ENCODE measurements around the gene SNRPD1. TPM values are rescaled to one million over a fixed set of nuclear protein-coding genes. Genes with fewer than 3 reads are reported as not detected.

SNRPD1 gene
- total and polyA plus RNA-seq, 7 experiments from 2014 or later, result 21.9 to 96.7 (median 27.3) TPM

DNA sequence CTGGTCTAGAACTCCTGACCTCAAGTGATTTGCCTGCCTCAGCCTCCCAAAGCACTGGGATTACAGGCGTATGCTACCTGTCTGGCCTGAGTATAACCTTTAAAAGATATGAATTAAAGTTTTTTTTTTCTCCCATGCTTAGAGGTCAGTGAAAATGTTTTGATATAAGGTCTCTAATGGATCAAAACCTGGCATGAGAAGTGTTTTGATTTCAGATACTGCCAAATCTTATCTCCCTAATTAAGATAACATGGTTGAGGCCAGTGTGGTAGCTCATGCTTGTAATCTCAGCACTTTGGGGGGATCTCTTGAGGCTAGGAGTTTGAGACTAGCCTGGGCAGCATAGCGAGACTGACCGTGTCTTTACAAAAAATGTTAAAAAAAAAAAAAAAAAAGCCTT is 41.2 kb downstream of the SNRPD1 start:
- Mint-ChIP-seq H3K4me1 (peaks cover 0 to 3% (median 0%) of the 10 kb centered on the region in 7 donors), H3K27me3 (no peaks in the 10 kb centered on the region), H3K9me3 (no peaks in the 10 kb centered on the region), H3K36me3 (peaks cover 5 to 33% (median 25%) of the 10 kb centered on the region in 5 donors), H3K27ac (no peak overlapping the region), H3K4me3 (no peak overlapping the region)
- Histone ChIP-seq H3K4me1 (ENCODE audit: control insufficient read depth in 2 of 2, insufficient read depth in 2 of 2, low read length in 2 of 2) (no peaks in the 10 kb centered on the region), H3K4me3 (ENCODE audit: low read length) (no peak overlapping the region), H3K27me3 (ENCODE audit: control insufficient read depth in 2 of 2, insufficient read depth in 2 of 2, low read length in 2 of 2) (no peaks in the 10 kb centered on the region), H3K9me3 (ENCODE audit: control insufficient read depth in 2 of 3, low read length in 3 of 3) (no peaks in the 10 kb centered on the region), H3K27ac (ENCODE audit: low read depth, low read length) (no peak overlapping the region), H3K36me3 (ENCODE audit: control insufficient read depth in 2 of 3, insufficient read depth in 3 of 3, low read length in 3 of 3) (peaks cover 0 to 14% (median 0%) of the 10 kb centered on the region in 3 experiments)
- no peak for DNase-seq
- intact Hi-C loops (cut with micrococcal nuclease), result loop anchor here in 1 of 2 donors (10.0 kb wide), 1 partner anchor 51 kb away; the partner anchor contains the start of gene ABHD3
- CTCF ChIA-PET, result no interaction called here
- no peak for ATAC-seq
- POLR2A ChIA-PET, result interaction anchor here (0.6 to 0.7 kb wide), 3 partner anchors 22 to 542 kb away, joined by 3 to 4 read pairs (median 3); partner anchors contain the start of gene ROCK1

GRCh38 chr18:21656402-21656801 is 44.3 kb downstream of the SNRPD1 start:
- ChIA-PET CTCF (no interaction called here), POLR2A (no interaction called here)
- intact Hi-C loops (cut with micrococcal nuclease), result loop anchor here in 1 of 2 donors (10.0 kb wide), 1 partner anchor 48 kb away; the partner anchor contains the start of gene ABHD3
- Mint-ChIP-seq H3K4me3 (no peak overlapping the region), H3K36me3 (peaks cover 5 to 37% (median 25%) of the 10 kb centered on the region in 5 donors), H3K9me3 (no peaks in the 10 kb centered on the region), H3K27me3 (no peaks in the 10 kb centered on the region), H3K27ac (peak overlapping the region in 3 of 9 donors; percentile 9 to 65 (median 33)), H3K4me1 (peaks cover 0 to 3% (median 0%) of the 10 kb centered on the region in 7 donors)
- H3K27me3 ChIP-seq (ENCODE audit: control insufficient read depth in 2 of 2, insufficient read depth in 2 of 2, low read length in 2 of 2), result no peaks in the 10 kb centered on the region
- no peaks in the 10 kb centered on the region for H3K9me3 ChIP-seq (ENCODE audit: control insufficient read depth in 2 of 3, low read length in 3 of 3)
- H3K27ac ChIP-seq (ENCODE audit: low read depth, low read length), result no peak overlapping the region
- H3K4me1 ChIP-seq (ENCODE audit: control insufficient read depth in 2 of 2, insufficient read depth in 2 of 2, low read length in 2 of 2), result no peaks in the 10 kb centered on the region
- peaks cover 0 to 17% (median 0%) of the 10 kb centered on the region in 3 experiments for H3K36me3 ChIP-seq (ENCODE audit: control insufficient read depth in 2 of 3, insufficient read depth in 3 of 3, low read length in 3 of 3)
- no peak overlapping the region for H3K4me3 ChIP-seq (ENCODE audit: low read length)
- ATAC-seq (no peak), DNase-seq (no peak)

- Mint-ChIP-seq H3K4me1 (peaks cover 0 to 3% (median 0%) of the 10 kb centered on the region in 7 donors), H3K27me3 (no peaks in the 10 kb centered on the region), H3K27ac (peak overlapping the region in 3 of 9 donors; percentile 25 to 60 (median 41)), H3K4me3 (no peak overlapping the region), H3K36me3 (peaks cover 0 to 38% (median 16%) of the 10 kb centered on the region in 5 donors), H3K9me3 (no peaks in the 10 kb centered on the region)
- Histone ChIP-seq H3K9me3 (ENCODE audit: control insufficient read depth in 2 of 3, low read length in 3 of 3) (no peaks in the 10 kb centered on the region), H3K27ac (ENCODE audit: low read depth, low read length) (no peak overlapping the region), H3K4me1 (ENCODE audit: control insufficient read depth in 2 of 2, insufficient read depth in 2 of 2, low read length in 2 of 2) (no peaks in the 10 kb centered on the region), H3K36me3 (ENCODE audit: control insufficient read depth in 2 of 3, insufficient read depth in 3 of 3, low read length in 3 of 3) (peaks cover 0 to 24% (median 0%) of the 10 kb centered on the region in 3 experiments), H3K4me3 (ENCODE audit: low read length) (no peak overlapping the region), H3K27me3 (ENCODE audit: control insufficient read depth in 2 of 2, insufficient read depth in 2 of 2, low read length in 2 of 2) (no peaks in the 10 kb centered on the region)
- intact Hi-C loops (cut with micrococcal nuclease), result no loop called here
- ChIA-PET POLR2A (no interaction called here), CTCF (no interaction called here)
- ATAC-seq (no peak), DNase-seq (no peak)
These were observed 48.0 kb downstream of the SNRPD1 start for GRCh38 chr18:21660078-21660477.

GRCh38 chr18:21662581-21662980 is 50.5 kb downstream of the SNRPD1 start:
- Histone ChIP-seq H3K9me3 (ENCODE audit: control insufficient read depth in 2 of 3, low read length in 3 of 3) (no peaks in the 10 kb centered on the region), H3K4me1 (ENCODE audit: control insufficient read depth in 2 of 2, insufficient read depth in 2 of 2, low read length in 2 of 2) (no peaks in the 10 kb centered on the region), H3K4me3 (ENCODE audit: low read length) (no peak overlapping the region), H3K36me3 (ENCODE audit: control insufficient read depth in 2 of 3, insufficient read depth in 3 of 3, low read length in 3 of 3) (peaks cover 0 to 19% (median 0%) of the 10 kb centered on the region in 3 experiments), H3K27me3 (ENCODE audit: control insufficient read depth in 2 of 2, insufficient read depth in 2 of 2, low read length in 2 of 2) (no peaks in the 10 kb centered on the region), H3K27ac (ENCODE audit: low read depth, low read length) (no peak overlapping the region)
- ATAC-seq (no peak), DNase-seq (no peak)
- no peak overlapping the region for H3K27ac Mint-ChIP-seq
- intact Hi-C loops (cut with micrococcal nuclease), result no loop called here
- ChIA-PET POLR2A (interaction anchor here (1.5 kb wide), 1 partner anchor 10 kb away, joined by 3 read pairs; no protein-coding TSS in a partner anchor), CTCF (no interaction called here)
- H3K9me3 Mint-ChIP-seq, result no peaks in the 10 kb centered on the region
- no peaks in the 10 kb centered on the region for H3K27me3 Mint-ChIP-seq
- H3K4me3 Mint-ChIP-seq, result no peak overlapping the region
- H3K4me1 Mint-ChIP-seq, result no peaks in the 10 kb centered on the region
- H3K36me3 Mint-ChIP-seq, result peaks cover 0 to 27% (median 11%) of the 10 kb centered on the region in 5 donors

GRCh38 chr18:21663578-21663977 is 51.5 kb downstream of the SNRPD1 start:
- Mint-ChIP-seq H3K27ac (no peak overlapping the region), H3K4me3 (no peak overlapping the region), H3K4me1 (no peaks in the 10 kb centered on the region), H3K36me3 (peaks cover 0 to 27% (median 11%) of the 10 kb centered on the region in 5 donors), H3K27me3 (no peaks in the 10 kb centered on the region), H3K9me3 (no peaks in the 10 kb centered on the region)
- no peak overlapping the region for H3K27ac ChIP-seq (ENCODE audit: low read depth, low read length)
- no peaks in the 10 kb centered on the region for H3K9me3 ChIP-seq (ENCODE audit: control insufficient read depth in 2 of 3, low read length in 3 of 3)
- H3K36me3 ChIP-seq (ENCODE audit: control insufficient read depth in 2 of 3, insufficient read depth in 3 of 3, low read length in 3 of 3), result peaks cover 0 to 19% (median 0%) of the 10 kb centered on the region in 3 experiments
- ATAC-seq (no peak), DNase-seq (no peak)
- no peaks in the 10 kb centered on the region for H3K4me1 ChIP-seq (ENCODE audit: control insufficient read depth in 2 of 2, insufficient read depth in 2 of 2, low read length in 2 of 2)
- CTCF ChIA-PET, result no interaction called here
- no peaks in the 10 kb centered on the region for H3K27me3 ChIP-seq (ENCODE audit: control insufficient read depth in 2 of 2, insufficient read depth in 2 of 2, low read length in 2 of 2)
- intact Hi-C loops (cut with micrococcal nuclease), result no loop called here
- POLR2A ChIA-PET, result interaction anchor here (1.5 kb wide), 1 partner anchor 11 kb away, joined by 3 read pairs; no protein-coding TSS in a partner anchor
- H3K4me3 ChIP-seq (ENCODE audit: low read length), result no peak overlapping the region

DNA sequence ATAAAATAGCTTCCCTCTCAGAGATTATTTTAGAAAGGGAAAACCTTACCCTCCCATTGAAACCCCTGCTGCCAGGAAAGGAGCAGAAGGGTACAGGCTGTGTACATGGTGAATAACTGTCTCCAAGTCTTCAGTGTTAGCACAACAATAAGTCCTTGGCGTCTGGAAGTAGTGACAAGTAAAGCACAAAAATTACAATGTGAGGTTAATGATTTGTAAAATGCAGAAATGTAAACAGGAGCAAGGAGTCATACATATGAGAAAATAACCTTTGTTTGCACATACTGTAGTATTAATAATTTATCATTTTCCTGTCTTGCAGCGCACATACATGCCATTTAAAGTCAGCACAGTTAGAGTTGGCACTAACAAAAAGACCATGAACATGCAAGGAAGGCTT is 52.0 kb downstream of the SNRPD1 start:
- H3K27ac ChIP-seq (ENCODE audit: low read depth, low read length), result no peak overlapping the region
- no peaks in the 10 kb centered on the region for H3K9me3 ChIP-seq (ENCODE audit: control insufficient read depth in 2 of 3, low read length in 3 of 3)
- H3K36me3 ChIP-seq (ENCODE audit: control insufficient read depth in 2 of 3, insufficient read depth in 3 of 3, low read length in 3 of 3), result peaks cover 0 to 18% (median 0%) of the 10 kb centered on the region in 3 experiments
- H3K27me3 ChIP-seq (ENCODE audit: control insufficient read depth in 2 of 2, insufficient read depth in 2 of 2, low read length in 2 of 2), result no peaks in the 10 kb centered on the region
- H3K9me3 Mint-ChIP-seq, result no peaks in the 10 kb centered on the region
- H3K4me3 ChIP-seq (ENCODE audit: low read length), result no peak overlapping the region
- ChIA-PET CTCF (no interaction called here), POLR2A (interaction anchor here (1.5 kb wide), 1 partner anchor 12 kb away, joined by 3 read pairs; no protein-coding TSS in a partner anchor)
- H3K27me3 Mint-ChIP-seq, result no peaks in the 10 kb centered on the region
- H3K4me1 ChIP-seq (ENCODE audit: control insufficient read depth in 2 of 2, insufficient read depth in 2 of 2, low read length in 2 of 2), result no peaks in the 10 kb centered on the region
- DNase-seq, result no peak
- intact Hi-C loops (cut with micrococcal nuclease), result no loop called here
- H3K27ac Mint-ChIP-seq, result no peak overlapping the region
- peaks cover 0 to 27% (median 11%) of the 10 kb centered on the region in 5 donors for H3K36me3 Mint-ChIP-seq
- H3K4me3 Mint-ChIP-seq, result no peak overlapping the region
- no peaks in the 10 kb centered on the region for H3K4me1 Mint-ChIP-seq
- no peak for ATAC-seq

Measured in naive thymus-derived CD4-positive, alpha-beta T cell (primary cell).